ENCODE measurements around the gene RNF7.
A peak's percentile ranks its signal among the peaks of the same experiment; 100 is the strongest.
"Not testable (repeated sequence)": the region's sequence is repeated elsewhere in the genome, so short reads cannot be mapped to it uniquely, and the experiment has no call there.

Gene RNF7

GRCh38 chr3:141779667-141780066 lies 41.6 kb downstream of the RNF7 start:
- no peak for DNase-seq (ENCODE audit: low read depth in 2 of 2, low spot score in 1 of 2)

- DNase-seq (ENCODE audit: low read depth in 2 of 2, low spot score in 1 of 2), result no peak
These were observed 44.4 kb downstream of the RNF7 start for GRCh38 chr3:141782386-141782932.

- DNase-seq (ENCODE audit: low read depth in 2 of 2, low spot score in 1 of 2), result no peak
These were observed 45.5 kb downstream of the RNF7 start for GRCh38 chr3:141783632-141784031.

- no peak for DNase-seq (ENCODE audit: low read depth in 2 of 2, low spot score in 1 of 2)
These were observed 46.0 kb downstream of the RNF7 start for GRCh38 chr3:141784096-141784495.

GRCh38 chr3:141784531-141784930 lies 46.4 kb downstream of the RNF7 start:
- no peak for DNase-seq (ENCODE audit: low read depth in 2 of 2, low spot score in 1 of 2)

GRCh38 chr3:141788149-141788548 lies 50.1 kb downstream of the RNF7 start:
- DNase-seq (ENCODE audit: low read depth in 2 of 2, low spot score in 1 of 2), result no peak

GRCh38 chr3:141788750-141789149 lies 50.7 kb downstream of the RNF7 start:
- not testable (repeated sequence) for DNase-seq (ENCODE audit: low read depth in 2 of 2, low spot score in 1 of 2)

- no peak for DNase-seq (ENCODE audit: low read depth in 2 of 2, low spot score in 1 of 2)
These were observed 51.2 kb downstream of the RNF7 start for GRCh38 chr3:141789281-141789680.

GRCh38 chr3:141790171-141790570 lies 52.1 kb downstream of the RNF7 start:
- DNase-seq (ENCODE audit: low read depth in 2 of 2, low spot score in 1 of 2), result no peak

GRCh38 chr3:141792495-141792894 lies 54.4 kb downstream of the RNF7 start:
- DNase-seq (ENCODE audit: low read depth in 2 of 2, low spot score in 1 of 2), result no peak

GRCh38 chr3:141793476-141794260 lies 55.6 kb downstream of the RNF7 start:
- DNase-seq (ENCODE audit: low read depth in 2 of 2, low spot score in 1 of 2), result no peak

- no peak for DNase-seq (ENCODE audit: low read depth in 2 of 2, low spot score in 1 of 2)
These were observed 57.2 kb downstream of the RNF7 start for GRCh38 chr3:141795276-141795675.

- DNase-seq (ENCODE audit: low read depth in 2 of 2, low spot score in 1 of 2), result no peak
These were observed 57.6 kb downstream of the RNF7 start for GRCh38 chr3:141795741-141796080.

GRCh38 chr3:141796081-141796888 lies 58.2 kb downstream of the RNF7 start:
- DNase-seq (ENCODE audit: low read depth in 2 of 2, low spot score in 1 of 2), result peak; percentile 32 to 50

Data from stimulated activated CD8-positive, alpha-beta memory T cell treated with anti-CD3 and anti-CD28 coated beads, Interleukin-4, amount 100 ng/mL, for 1 hour (primary cell).